HCT116 (cell line): ENCODE data around the gene PLP1. TPM values are rescaled to one million over a fixed set of nuclear protein-coding genes. Genes with fewer than 3 reads are reported as not detected.

Experiments
- ATAC-seq: fragments of 200-7000 bp; cut with Tn5 transposase; 2 replicates; pipeline ENCODE4 v1.9.1; 2020; ENCODE audit warnings: mild to moderate bottlenecking, moderate library complexity
- BruUV-seq: library from RNA; stranded (reverse); fragments of 400-500 nt; replicated peaks from 2 replicates; lab custom pipeline; 2021; lab: Mats Ljungman, UMichigan
- CTCF ChIA-PET: fragments of 300-600 bp; sonication (Branson Sonifier 250); formaldehyde crosslinking; loops from one replicate; lab custom pipeline; 2021; ENCODE audit warnings: antibody characterized with exemption; lab: Charles Lee
- POLR2A ChIA-PET: fragments of 300-600, 350-600 bp; sonication (Branson Sonifier 250); formaldehyde crosslinking; loops from one replicate; lab custom pipeline; 2021; ENCODE audit warnings: antibody characterized with exemption; lab: Charles Lee
- RAD21 ChIA-PET, 2 experiments: fragments of 300-600 bp; sonication (Branson Sonifier 250); formaldehyde crosslinking; loops; one replicate each; lab custom pipeline; 2023; ENCODE audit warnings: low total read pairs in 2 of 2; ENCODE audit not compliant: uncharacterized antibody in 2 of 2, unreplicated experiment in 2 of 2, low non-redundant PET in 1 of 2; lab: Charles Lee
- DNase-seq: peaks from one replicate; pipeline ENCODE4 v3.0.0-alpha.2; 2010; ENCODE audit warnings: low read depth, low spot score
- H2AFZ ChIP-seq: fragments of 200-600 bp; shearing (Covaris generic), sonication (generic); 2 replicates; pipeline ENCODE4 v1.6.1; 2017; ENCODE audit warnings: low read depth, mixed run types, mixed read lengths, antibody characterized with exemption, low read length; ENCODE audit not compliant: poor library complexity, severe bottlenecking
- H3K27ac ChIP-seq: 2 replicates; pipeline ENCODE4 v1.5.1; 2012; ENCODE audit warnings: low read depth, low read length
- H3K27me3 ChIP-seq: fragments of 200-600 bp; sonication (generic); 2 replicates; pipeline ENCODE4 v1.6.1; 2016; ENCODE audit warnings: mixed run types, low read length, mixed read lengths; ENCODE audit not compliant: insufficient read depth
- H3K36me3 ChIP-seq, 2 experiments: fragments of 200-500 bp in 1 of 2; fragments of 200-600 bp in 1 of 2; sonication (Bioruptor generic) in 1 of 2; sonication (generic) in 1 of 2; 2 replicates each; pipeline versions ENCODE4 v1.5.1 to v1.6.1; 2014 to 2016; ENCODE audit warnings: low read length in 2 of 2, inconsistent platforms in 1 of 2, mixed read lengths in 1 of 2, mixed run types in 1 of 2; ENCODE audit not compliant: insufficient read depth in 2 of 2, control insufficient read depth in 1 of 2
- H3K4me1 ChIP-seq, 2 experiments: fragments of 200-600 bp in 1 of 2; sonication (generic) in 1 of 2; 2 replicates each; pipeline versions ENCODE4 v1.5.1 to v1.6.1; 2012 to 2017; ENCODE audit warnings: low read length in 2 of 2, inconsistent platforms in 1 of 2, mild to moderate bottlenecking in 1 of 2, mixed read lengths in 1 of 2, mixed run types in 1 of 2, moderate library complexity in 1 of 2; ENCODE audit not compliant: insufficient read depth in 2 of 2, control insufficient read depth in 1 of 2
- H3K4me2 ChIP-seq: fragments of 200-600 bp; sonication (generic); 2 replicates; pipeline ENCODE4 v1.6.1; 2017; ENCODE audit warnings: mixed run types, low read length, mixed read lengths
- H3K4me3 ChIP-seq, 2 experiments: fragments of 200-600 bp in 1 of 2; sonication (generic) in 1 of 2; replicated peaks in 1 of 2; 2 replicates each; pipeline ENCODE4 v1.5.1; 2011 to 2016; ENCODE audit warnings: low read length in 2 of 2, control low read depth in 1 of 2, low read depth in 1 of 2, mild to moderate bottlenecking in 1 of 2, mixed read lengths in 1 of 2, mixed run types in 1 of 2
- H3K79me2 ChIP-seq: fragments of 200-600 bp; sonication (generic); 2 replicates; pipeline ENCODE4 v1.6.1; 2017; ENCODE audit warnings: mild to moderate bottlenecking, mixed run types, low read length, moderate library complexity, mixed read lengths; ENCODE audit not compliant: insufficient read depth
- H3K9ac ChIP-seq: fragments of 200-600 bp; sonication (generic); 2 replicates; pipeline ENCODE4 v1.6.1; 2016; ENCODE audit warnings: low read length, mixed read lengths
- H3K9me2 ChIP-seq: fragments of 200-600 bp; sonication (generic), shearing (Covaris generic); 2 replicates; pipeline ENCODE4 v1.6.1; 2017; ENCODE audit warnings: mixed run types, mild to moderate bottlenecking, moderate library complexity; ENCODE audit not compliant: insufficient read depth
- H3K9me3 ChIP-seq, 2 experiments: fragments of 200-500 bp in 1 of 2; fragments of 200-600 bp in 1 of 2; sonication (Bioruptor generic) in 1 of 2; sonication (generic) in 1 of 2; 2 replicates each; pipeline ENCODE4 v1.6.1; 2014 to 2017; ENCODE audit warnings: low read length in 2 of 2, mixed read lengths in 2 of 2, inconsistent platforms in 1 of 2, low read depth in 1 of 2, mild to moderate bottlenecking in 1 of 2, mixed run types in 1 of 2, moderate library complexity in 1 of 2; ENCODE audit not compliant: control insufficient read depth in 1 of 2, insufficient read depth in 1 of 2
- H4K20me1 ChIP-seq: fragments of 200-600 bp; sonication (generic), shearing (Covaris generic); 2 replicates; pipeline ENCODE4 v1.6.1; 2017; ENCODE audit warnings: mixed run types, mild to moderate bottlenecking, moderate library complexity; ENCODE audit not compliant: insufficient read depth
- ATF3 ChIP-seq: IDR thresholded peaks from 2 replicates; pipeline ENCODE4 v1.6.1; 2012
- CEBPB ChIP-seq: IDR thresholded peaks from 2 replicates; pipeline ENCODE4 v1.6.1; 2012; ENCODE audit warnings: low read depth
- EGR1 ChIP-seq: IDR thresholded peaks from 2 replicates; pipeline ENCODE4 v1.6.1; 2012; ENCODE audit warnings: low read depth
- EZH2phosphoT487 ChIP-seq: fragments of 200-600 bp; IDR thresholded peaks from 2 replicates; pipeline ENCODE4 v1.6.1; 2018; ENCODE audit warnings: antibody characterized with exemption, borderline replicate concordance
- FOSL1 ChIP-seq: IDR thresholded peaks from 2 replicates; pipeline ENCODE4 v1.6.1; 2012; ENCODE audit warnings: low read depth
- JUND ChIP-seq: IDR thresholded peaks from 2 replicates; pipeline ENCODE4 v1.6.1; 2012
- POLR2AphosphoS5 ChIP-seq: IDR thresholded peaks from 2 replicates; pipeline ENCODE4 v1.6.1; 2011; ENCODE audit warnings: mild to moderate bottlenecking, low read depth, low read length, moderate library complexity
- SIN3A ChIP-seq: IDR thresholded peaks from 2 replicates; pipeline ENCODE4 v1.6.1; 2012; ENCODE audit warnings: low read depth
- SRF ChIP-seq: IDR thresholded peaks from 2 replicates; pipeline ENCODE4 v1.6.1; 2012; ENCODE audit warnings: low read depth
- TCF7L2 ChIP-seq: IDR thresholded peaks from 2 replicates; pipeline ENCODE4 v1.7.0; 2011; ENCODE audit warnings: borderline replicate concordance, inconsistent platforms; ENCODE audit not compliant: insufficient read depth, insufficient read length; ENCODE audit errors: extremely low read depth
- YY1 ChIP-seq: IDR thresholded peaks from 2 replicates; pipeline ENCODE4 v1.6.1; 2011; ENCODE audit warnings: low read length, low read depth, moderate library complexity, mild to moderate bottlenecking; ENCODE audit not compliant: insufficient replicate concordance; ENCODE audit errors: extremely low read depth
- ZBTB33 ChIP-seq: IDR thresholded peaks from 2 replicates; pipeline ENCODE4 v1.6.1; 2011; ENCODE audit warnings: mild to moderate bottlenecking, low read length, moderate library complexity; ENCODE audit not compliant: insufficient replicate concordance; ENCODE audit errors: extremely low read depth
- intact Hi-C: fragments of 100-400 bp; cut with micrococcal nuclease; formaldehyde crosslinking; loops from 2 replicates; pipeline ENCODE4 v1.10.0; 2022
- total RNA-seq: library from RNA; stranded (reverse); gene quantifications from one replicate; pipeline ENCODE4 v1.2.1, GENCODE V29; 2021; ENCODE audit not compliant: unreplicated experiment

Gene PLP1
- total RNA-seq, 1 experiment from 2014 or later, result not detected

- CTCF ChIA-PET, result interaction anchor here (0.6 kb wide), 1 partner anchor 1810 kb away, joined by 3 read pairs; no protein-coding TSS in a partner anchor
- Histone ChIP-seq H3K79me2 (no peaks in the 10 kb centered on the region), H3K4me1 (no peaks in the 10 kb centered on the region), H3K36me3 (no peaks in the 10 kb centered on the region), H3K9me3 (no peaks in the 10 kb centered on the region), H2AFZ (no peak overlapping the region), H3K27ac (no peak overlapping the region), H4K20me1 (no peaks in the 10 kb centered on the region), H3K4me3 (no peak overlapping the region)
- RAD21 ChIA-PET, result no interaction called here
- DNase-seq, result no peak
- ATAC-seq, result no peak
- TF ChIP-seq FOSL1, result no peak
- no peak for TF ChIP-seq CEBPB
- no peak for TF ChIP-seq EZH2phosphoT487
- no peak for TF ChIP-seq ATF3
- no peak for TF ChIP-seq JUND
- no peak for TF ChIP-seq ZBTB33
- no peak for TF ChIP-seq TCF7L2
- TF ChIP-seq SRF, result no peak
- TF ChIP-seq SIN3A, result no peak
- TF ChIP-seq POLR2AphosphoS5, result no peak
- TF ChIP-seq EGR1, result no peak
- no peak for TF ChIP-seq YY1
- TF ChIP-seq, all 23 proteins: peak for 0
- Histone ChIP-seq H3K27me3 (peaks cover 32% of the 10 kb centered on the region), H3K9ac (no peak overlapping the region), H3K9me2 (no peaks in the 10 kb centered on the region), H3K4me2 (no peak overlapping the region)
- intact Hi-C loops, result no loop called here
- POLR2A ChIA-PET, result no interaction called here
- no TSS peak for BruUV-seq
Observed at GRCh38 chrX:103791826-103792485, 15.3 kb downstream of the PLP1 start.
